GM23338 (cell line): ENCODE results near the gene SNRNP200. TPM values are rescaled to one million over a fixed set of nuclear protein-coding genes. Genes with fewer than 3 reads are reported as not detected.

ENCODE experiments used
- ATAC-seq: fragments of 200-7000 bp; cut with Tn5 transposase; 3 replicates; pipeline ENCODE4 v1.9.1; 2020
- DNase-seq: peaks from one replicate; pipeline ENCODE4 v3.0.0-alpha.2; 2015; ENCODE audit warnings: low spot score
- H2AFZ ChIP-seq: fragments of 200-600 bp; sonication (generic); 2 replicates; pipeline ENCODE4 v1.8.0; 2016; ENCODE audit warnings: antibody characterized with exemption, mild to moderate bottlenecking, moderate library complexity
- H3F3A ChIP-seq: fragments of 200-600 bp; sonication (generic); replicated peaks from 2 replicates; pipeline ENCODE4 v1.8.0; 2017; ENCODE audit warnings: antibody characterized with exemption, mixed run types, low read depth
- H3K27ac ChIP-seq: fragments of 200-600 bp; sonication (generic); 2 replicates; pipeline ENCODE4 v1.6.1; 2016; ENCODE audit warnings: low read depth
- H3K27me3 ChIP-seq: fragments of 200-600 bp; sonication (generic); 2 replicates; pipeline ENCODE4 v1.8.0; 2016; ENCODE audit warnings: mild to moderate bottlenecking, mixed run types, moderate library complexity; ENCODE audit not compliant: insufficient read depth
- H3K36me3 ChIP-seq: fragments of 200-600 bp; sonication (generic); 2 replicates; pipeline ENCODE4 v1.8.0; 2016; ENCODE audit warnings: mild to moderate bottlenecking; ENCODE audit not compliant: insufficient read depth
- H3K4me1 ChIP-seq: fragments of 200-600 bp; sonication (generic); 2 replicates; pipeline ENCODE4 v1.8.0; 2016; ENCODE audit warnings: mild to moderate bottlenecking, moderate library complexity; ENCODE audit not compliant: insufficient read depth
- H3K4me2 ChIP-seq: fragments of 200-600 bp; sonication (generic); 2 replicates; pipeline ENCODE4 v1.7.1; 2017; ENCODE audit warnings: mixed run types
- H3K4me3 ChIP-seq: fragments of 200-600 bp; sonication (generic); 2 replicates; pipeline ENCODE4 v1.6.1; 2016; ENCODE audit warnings: mixed run types
- H3K79me2 ChIP-seq: fragments of 200-600 bp; sonication (generic); replicated peaks from 2 replicates; pipeline ENCODE4 v1.8.0; 2017; ENCODE audit warnings: mild to moderate bottlenecking; ENCODE audit not compliant: insufficient read depth
- H3K9me2 ChIP-seq: fragments of 200-600 bp; sonication (generic); 2 replicates; pipeline ENCODE4 v1.8.0; 2017; ENCODE audit not compliant: insufficient read depth
- H4K20me1 ChIP-seq: fragments of 200-600 bp; sonication (generic); replicated peaks from 2 replicates; pipeline ENCODE4 v1.8.0; 2017; ENCODE audit warnings: mild to moderate bottlenecking; ENCODE audit not compliant: insufficient read depth
- H3K27ac Mint-ChIP-seq: 2 replicates; pipeline ENCODE4 v1.8.0; 2020; ENCODE audit warnings: inconsistent platforms, mild to moderate bottlenecking, moderate library complexity, mixed read lengths
- H3K27me3 Mint-ChIP-seq: 3 replicates; pipeline ENCODE4 v1.8.0; 2022; ENCODE audit warnings: low read depth, mild to moderate bottlenecking, moderate library complexity, mixed read lengths, inconsistent platforms; ENCODE audit not compliant: insufficient read depth, poor library complexity
- H3K36me3 Mint-ChIP-seq: 3 replicates; pipeline ENCODE4 v1.8.0; 2021; ENCODE audit warnings: low read depth, mild to moderate bottlenecking, inconsistent platforms, moderate library complexity, mixed read lengths
- H3K4me1 Mint-ChIP-seq: 3 replicates; pipeline ENCODE4 v1.8.0; 2020; ENCODE audit warnings: mild to moderate bottlenecking, inconsistent platforms, mixed read lengths
- H3K4me3 Mint-ChIP-seq: 3 replicates; pipeline ENCODE4 v1.8.0; 2021; ENCODE audit warnings: moderate library complexity, mild to moderate bottlenecking, inconsistent platforms, mixed read lengths
- H3K9me3 Mint-ChIP-seq: 3 replicates; pipeline ENCODE4 v1.8.0; 2020; ENCODE audit warnings: moderate library complexity, mild to moderate bottlenecking, inconsistent platforms, mixed read lengths
- CREB1 ChIP-seq: fragments of 250-450 bp; sonication (Bioruptor Pico); IDR thresholded peaks from 2 replicates; pipeline ENCODE4 v1.5.0; 2020; ENCODE audit warnings: low read depth, mild to moderate bottlenecking, moderate library complexity
- CTCF ChIP-seq, 2 experiments: fragments of 200-600 bp in 1 of 2; sonication (generic) in 1 of 2; conservative IDR thresholded peaks; 2 replicates each; pipeline versions ENCODE4 v1.5.1 to v1.6.1; 2016 to 2017; ENCODE audit warnings: antibody characterized with exemption in 2 of 2, low read depth in 2 of 2, mild to moderate bottlenecking in 2 of 2, moderate library complexity in 1 of 2
- EZH2 ChIP-seq: fragments of 200-600 bp; sonication (generic); IDR thresholded peaks from one replicate; pipeline ENCODE4 v1.8.0; 2017; ENCODE audit warnings: antibody characterized with exemption, mild to moderate bottlenecking, low read depth; ENCODE audit not compliant: unreplicated experiment
- EZH2phosphoT487 ChIP-seq: fragments of 200-600 bp; sonication (generic); IDR thresholded peaks from one replicate; pipeline ENCODE4 v1.8.1; 2018; ENCODE audit warnings: antibody characterized with exemption; ENCODE audit not compliant: unreplicated experiment
- JUNB ChIP-seq: IDR thresholded peaks from one replicate; pipeline ENCODE4 v1.6.1; 2016; ENCODE audit warnings: antibody characterized with exemption; ENCODE audit not compliant: unreplicated experiment
- NANOG ChIP-seq: IDR thresholded peaks from 2 replicates; pipeline ENCODE4 v1.6.1; 2016; ENCODE audit warnings: antibody characterized with exemption, borderline replicate concordance
- POLR2AphosphoS5 ChIP-seq: IDR thresholded peaks from 2 replicates; pipeline ENCODE4 v1.6.1; 2016; ENCODE audit warnings: antibody characterized with exemption, low read depth
- REST ChIP-seq: IDR thresholded peaks from one replicate; pipeline ENCODE4 v1.6.1; 2018; ENCODE audit warnings: antibody characterized with exemption; ENCODE audit not compliant: unreplicated experiment
- STAT1 ChIP-seq: IDR thresholded peaks from one replicate; pipeline ENCODE4 v1.6.1; 2016; ENCODE audit warnings: antibody characterized with exemption; ENCODE audit not compliant: unreplicated experiment
- ZNF114 ChIP-seq: fragments of 250-450 bp; sonication (Bioruptor Pico); IDR thresholded peaks from 2 replicates; pipeline ENCODE4 v1.5.0; 2020; ENCODE audit warnings: mild to moderate bottlenecking, moderate library complexity
- ZNF331 ChIP-seq: fragments of 250-450 bp; sonication (Bioruptor Pico); IDR thresholded peaks from 2 replicates; pipeline ENCODE4 v1.5.0; 2020; ENCODE audit warnings: low read depth, mild to moderate bottlenecking, moderate library complexity
- ZNF462 ChIP-seq: fragments of 250-450 bp; sonication (Bioruptor Pico); IDR thresholded peaks from 2 replicates; pipeline ENCODE4 v1.5.0; 2020; ENCODE audit warnings: mild to moderate bottlenecking, moderate library complexity
- polyA plus RNA-seq: library from polyadenylated mRNA; unstranded; fragments of >200 nt; fragmentation: Nextera tagmentation; extraction: Ambion mirVana; gene quantifications from 2 replicates; pipeline ENCODE4 v1.2.1, GENCODE V29; 2016
- total RNA-seq: library from RNA; depleted of rRNA; stranded (reverse); fragments of >200 nt; shearing (Covaris generic); gene quantifications from 2 replicates; pipeline ENCODE4 v1.2.3, GENCODE V29; 2014

Gene SNRNP200
- total and polyA plus RNA-seq, 2 experiments from 2014 or later: 70.7 to 179 TPM

GRCh38 chr2:96240341-96241038 lies 64.9 kb downstream of the SNRNP200 start:
- H3F3A ChIP-seq: no peaks in the 10 kb centered on the region
- no peak overlapping the region; the same call in 1 of the 2 replicates for H3K27ac Mint-ChIP-seq
- no peaks in the 10 kb centered on the region for H3K9me3 Mint-ChIP-seq
- H2AFZ ChIP-seq: no peak overlapping the region
- peaks cover 4% of the 10 kb centered on the region; the same call in 1 of the 2 replicates for H3K9me2 ChIP-seq
- no peak overlapping the region for H3K4me3 ChIP-seq
- peaks cover 4% of the 10 kb centered on the region for H3K27me3 Mint-ChIP-seq
- DNase-seq (no peak), ATAC-seq (no peak)
- TF ChIP-seq ZNF462 (CRISPR knock-in tag): no peak
- TF ChIP-seq STAT1: no peak
- no peak for TF ChIP-seq CREB1
- no peak for TF ChIP-seq NANOG
- TF ChIP-seq ZNF114 (CRISPR knock-in tag): no peak
- TF ChIP-seq REST: no peak
- TF ChIP-seq ZNF331 (CRISPR knock-in tag): no peak
- no peak for TF ChIP-seq JUNB
- no peak for TF ChIP-seq CTCF (conservative IDR thresholded peaks at IDR 0.05; ENCODE audit: low read depth in 2 of 2)
- no peak for TF ChIP-seq POLR2AphosphoS5
- no peak for TF ChIP-seq EZH2
- no peak for TF ChIP-seq EZH2phosphoT487
- H3K27me3 ChIP-seq: no peaks in the 10 kb centered on the region
- H3K36me3 Mint-ChIP-seq: no peaks in the 10 kb centered on the region
- H3K4me2 ChIP-seq: no peak overlapping the region
- H3K4me1 ChIP-seq: no peaks in the 10 kb centered on the region; the same call in 1 of the 2 replicates
- H3K27ac ChIP-seq: no peak overlapping the region
- no peaks in the 10 kb centered on the region for H4K20me1 ChIP-seq
- no peaks in the 10 kb centered on the region for H3K79me2 ChIP-seq
- no peaks in the 10 kb centered on the region for H3K36me3 ChIP-seq
- H3K4me3 Mint-ChIP-seq: no peak overlapping the region
- H3K4me1 Mint-ChIP-seq: peaks cover 15% of the 10 kb centered on the region
